Stimulated activated CD4-positive, alpha-beta T cell treated with anti-CD3 and anti-CD28 coated beads, Interleukin-15, amount 100 ng/mL, for 24 hours (primary cell): ENCODE data around the gene CNNM1.
A peak's percentile ranks its signal among the peaks of the same experiment; 100 is the strongest.

Experiments used
- DNase-seq: peaks from one replicate; pipeline ENCODE4 v3.0.0-alpha.2; 2020

CNNM1 gene

GRCh38 chr10:99339077-99339476, 9.9 kb downstream of the CNNM1 start:
- no peak for DNase-seq

GRCh38 chr10:99339563-99340047, 10.4 kb downstream of the CNNM1 start:
- no peak for DNase-seq

GRCh38 chr10:99340650-99341049, 11.5 kb downstream of the CNNM1 start:
- DNase-seq, result no peak

GRCh38 chr10:99341248-99341647, 12.1 kb downstream of the CNNM1 start:
- DNase-seq, result no peak

- no peak for DNase-seq
Measured at GRCh38 chr10:99341860-99342490, 12.8 kb downstream of the CNNM1 start.

GRCh38 chr10:99343262-99343661, 14.1 kb downstream of the CNNM1 start:
- DNase-seq, result no peak

- DNase-seq, result no peak
Measured at GRCh38 chr10:99344715-99345114, 15.6 kb downstream of the CNNM1 start.

GRCh38 chr10:99345350-99345749, 16.2 kb downstream of the CNNM1 start:
- no peak for DNase-seq

GRCh38 chr10:99346247-99346646, 17.1 kb downstream of the CNNM1 start:
- DNase-seq, result no peak

- no peak for DNase-seq
Measured at GRCh38 chr10:99347672-99348071, 18.5 kb downstream of the CNNM1 start.

- DNase-seq, result no peak
Measured at GRCh38 chr10:99353182-99353581, 24.0 kb downstream of the CNNM1 start.

- no peak for DNase-seq
Measured at GRCh38 chr10:99357691-99358090, 28.5 kb downstream of the CNNM1 start.

- no peak for DNase-seq
Measured at GRCh38 chr10:99358101-99358500, 28.9 kb downstream of the CNNM1 start.

- DNase-seq, result no peak
Measured at GRCh38 chr10:99360934-99361333, 31.8 kb downstream of the CNNM1 start.

- DNase-seq, result no peak
Measured at GRCh38 chr10:99364125-99364524, 35.0 kb downstream of the CNNM1 start.

GRCh38 chr10:99365311-99365710, 36.2 kb downstream of the CNNM1 start:
- DNase-seq, result no peak

GRCh38 chr10:99365736-99366135, 36.6 kb downstream of the CNNM1 start:
- no peak for DNase-seq

- no peak for DNase-seq
Measured at GRCh38 chr10:99366666-99367065, 37.5 kb downstream of the CNNM1 start.

- no peak for DNase-seq
Measured at GRCh38 chr10:99368646-99369045, 39.5 kb downstream of the CNNM1 start.

GRCh38 chr10:99369126-99369525, 40.0 kb downstream of the CNNM1 start:
- no peak for DNase-seq

- DNase-seq, result no peak
Measured at GRCh38 chr10:99369551-99369950, 40.4 kb downstream of the CNNM1 start.

GRCh38 chr10:99370993-99371392, 41.8 kb downstream of the CNNM1 start:
- peak; percentile 6 for DNase-seq

- DNase-seq, result no peak
Measured at GRCh38 chr10:99372546-99373271, 43.6 kb downstream of the CNNM1 start.

- no peak for DNase-seq
Measured at GRCh38 chr10:99374526-99374925, 45.4 kb downstream of the CNNM1 start.

GRCh38 chr10:99374972-99375371, 45.8 kb downstream of the CNNM1 start:
- DNase-seq, result no peak
